Measurements from ENCODE around the gene ATXN7. TPM values are rescaled to one million over a fixed set of nuclear protein-coding genes. Genes with fewer than 3 reads are reported as not detected.

Gene ATXN7
- polyA plus RNA-seq, 3 donors: 2.7 to 29.5 (median 3.2) TPM

DNA sequence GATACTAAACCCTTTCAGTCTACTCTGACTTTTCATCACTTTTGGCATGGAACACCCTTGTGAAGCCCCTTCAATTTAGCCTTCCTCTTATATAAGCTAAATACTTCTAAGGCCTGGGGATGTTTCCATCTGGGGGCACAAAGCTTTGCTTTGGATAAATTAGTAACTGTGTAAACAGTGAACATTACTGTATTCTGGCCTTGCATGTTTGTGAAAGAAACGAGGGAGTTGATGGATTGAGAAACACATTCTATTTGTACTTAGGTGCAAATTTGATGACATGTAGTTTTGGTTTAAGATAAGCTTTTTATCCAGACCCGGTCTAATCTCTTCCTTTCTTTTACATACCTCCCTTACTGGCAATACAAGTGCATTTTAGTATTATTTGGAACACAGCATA, 139.9 kb downstream of the ATXN7 start:
- no peak for DNase-seq
- H3K27me3 Mint-ChIP-seq (ENCODE audit: low read depth in 3 of 3): peaks cover 0 to 1% (median 0%) of the 10 kb centered on the region in 3 donors
- Histone ChIP-seq H3K79me2 (ENCODE audit: insufficient read depth, low read length) (no peaks in the 10 kb centered on the region), H2AFZ (ENCODE audit: insufficient read depth, low read depth, low read length, poor library complexity, severe bottlenecking) (no peak overlapping the region), H4K20me1 (ENCODE audit: insufficient read depth, low read length) (peaks cover 51% of the 10 kb centered on the region), H3K4me2 (replicated peaks; ENCODE audit: extremely low read depth, low read length, poor library complexity, severe bottlenecking) (no peak overlapping the region), H3K27ac (ENCODE audit: low read depth in 1 of 2, low read length in 2 of 2) (no peak overlapping the region), H3K4me3 (replicated peaks in 1 of 3; ENCODE audit: low read depth in 2 of 3, low read length in 3 of 3) (no peak overlapping the region), H3K36me3 (replicated peaks in 1 of 2; ENCODE audit: control insufficient read depth in 1 of 2, insufficient read depth in 2 of 2, low read length in 2 of 2) (peaks cover 65 to 93% of the 10 kb centered on the region in 2 donors), H3K27me3 (ENCODE audit: control insufficient read depth in 2 of 2, insufficient read depth in 2 of 2, low read length in 2 of 2) (no peaks in the 10 kb centered on the region), H3K4me1 (ENCODE audit: control insufficient read depth in 1 of 2, insufficient read depth in 2 of 2, low read length in 2 of 2) (peaks cover 5 to 12% of the 10 kb centered on the region in 2 donors), H3K9ac (ENCODE audit: insufficient read depth, low read length, poor library complexity, severe bottlenecking) (no peak overlapping the region), H3K9me3 (replicated peaks in 1 of 2; ENCODE audit: control insufficient read depth in 1 of 2, insufficient read depth in 1 of 2, low read length in 2 of 2) (no peaks in the 10 kb centered on the region)
- intact Hi-C loops (cut with micrococcal nuclease): no loop called here
- peaks cover 45 to 47% of the 10 kb centered on the region in 2 donors for H3K36me3 Mint-ChIP-seq
- no peak overlapping the region for H3K4me3 Mint-ChIP-seq
- no CpG with 5 or more reads among the region's 2 CpGs for WGBS (ENCODE audit: insufficient coverage)
- TF ChIP-seq, protein P1, sequence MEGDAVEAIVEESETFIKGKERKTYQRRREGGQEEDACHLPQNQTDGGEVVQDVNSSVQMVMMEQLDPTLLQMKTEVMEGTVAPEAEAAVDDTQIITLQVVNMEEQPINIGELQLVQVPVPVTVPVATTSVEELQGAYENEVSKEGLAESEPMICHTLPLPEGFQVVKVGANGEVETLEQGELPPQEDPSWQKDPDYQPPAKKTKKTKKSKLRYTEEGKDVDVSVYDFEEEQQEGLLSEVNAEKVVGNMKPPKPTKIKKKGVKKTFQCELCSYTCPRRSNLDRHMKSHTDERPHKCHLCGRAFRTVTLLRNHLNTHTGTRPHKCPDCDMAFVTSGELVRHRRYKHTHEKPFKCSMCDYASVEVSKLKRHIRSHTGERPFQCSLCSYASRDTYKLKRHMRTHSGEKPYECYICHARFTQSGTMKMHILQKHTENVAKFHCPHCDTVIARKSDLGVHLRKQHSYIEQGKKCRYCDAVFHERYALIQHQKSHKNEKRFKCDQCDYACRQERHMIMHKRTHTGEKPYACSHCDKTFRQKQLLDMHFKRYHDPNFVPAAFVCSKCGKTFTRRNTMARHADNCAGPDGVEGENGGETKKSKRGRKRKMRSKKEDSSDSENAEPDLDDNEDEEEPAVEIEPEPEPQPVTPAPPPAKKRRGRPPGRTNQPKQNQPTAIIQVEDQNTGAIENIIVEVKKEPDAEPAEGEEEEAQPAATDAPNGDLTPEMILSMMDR (IDR thresholded peaks at IDR 0.05): no peak
- H3K4me1 Mint-ChIP-seq: peaks cover 7% of the 10 kb centered on the region
- peak overlapping the region in 1 of 7 donors; percentile 42 for H3K27ac Mint-ChIP-seq
- H3K9me3 Mint-ChIP-seq: no peaks in the 10 kb centered on the region

- H3K36me3 ChIP-seq (replicated peaks in 1 of 2; ENCODE audit: control insufficient read depth in 1 of 2, insufficient read depth in 2 of 2, low read length in 2 of 2): peaks cover 84 to 97% of the 10 kb centered on the region in 2 donors
- no peak overlapping the region for H3K4me3 ChIP-seq (replicated peaks in 1 of 3; ENCODE audit: low read depth in 2 of 3, low read length in 3 of 3)
- H3K4me1 ChIP-seq (ENCODE audit: control insufficient read depth in 1 of 2, insufficient read depth in 2 of 2, low read length in 2 of 2): peaks cover 5 to 15% of the 10 kb centered on the region in 2 donors
- H3K9me3 Mint-ChIP-seq: no peaks in the 10 kb centered on the region
- TF ChIP-seq, protein P1 (IDR thresholded peaks at IDR 0.05): no peak
- no peak overlapping the region for H2AFZ ChIP-seq (ENCODE audit: insufficient read depth, low read depth, low read length, poor library complexity, severe bottlenecking)
- H3K36me3 Mint-ChIP-seq: peaks cover 53 to 55% of the 10 kb centered on the region in 2 donors
- intact Hi-C loops (cut with micrococcal nuclease): no loop called here
- no peaks in the 10 kb centered on the region for H3K27me3 Mint-ChIP-seq (ENCODE audit: low read depth in 3 of 3)
- no peak for DNase-seq
- H3K9ac ChIP-seq (ENCODE audit: insufficient read depth, low read length, poor library complexity, severe bottlenecking): peak overlapping the region; percentile 19
- no peak overlapping the region for H3K4me2 ChIP-seq (replicated peaks; ENCODE audit: extremely low read depth, low read length, poor library complexity, severe bottlenecking)
- peak overlapping the region in 1 of 2 donors; percentile 74 for H3K27ac ChIP-seq (ENCODE audit: low read depth in 1 of 2, low read length in 2 of 2)
- H3K9me3 ChIP-seq (replicated peaks in 1 of 2; ENCODE audit: control insufficient read depth in 1 of 2, insufficient read depth in 1 of 2, low read length in 2 of 2): no peaks in the 10 kb centered on the region
- no peak overlapping the region for H3K4me3 Mint-ChIP-seq
- H4K20me1 ChIP-seq (ENCODE audit: insufficient read depth, low read length): peaks cover 77% of the 10 kb centered on the region
- peaks cover 15% of the 10 kb centered on the region for H3K79me2 ChIP-seq (ENCODE audit: insufficient read depth, low read length)
- H3K27ac Mint-ChIP-seq: peak overlapping the region in 4 of 7 donors; percentile 14 to 77 (median 64)
- H3K4me1 Mint-ChIP-seq: peaks cover 8% of the 10 kb centered on the region
- no CpG with 5 or more reads among the region's 2 CpGs for WGBS (ENCODE audit: insufficient coverage)
- no peaks in the 10 kb centered on the region for H3K27me3 ChIP-seq (ENCODE audit: control insufficient read depth in 2 of 2, insufficient read depth in 2 of 2, low read length in 2 of 2)
Observed at GRCh38 chr3:64008017-64008416, 144.3 kb downstream of the ATXN7 start.
